Kidney (tissue), 14 donors: ENCODE data around the gene PLD6. TPM values are rescaled to one million over a fixed set of nuclear protein-coding genes. Genes with fewer than 3 reads are reported as not detected.
A peak's percentile ranks its signal among the peaks of the same experiment; 100 is the strongest.

Experiments used
- DNase-seq, 5 donors: peaks; one replicate each; pipeline ENCODE4 v3.0.0-alpha.2; 2013 to 2020
- FAIRE-seq: peaks from 2 replicates; lab custom pipeline; 2012; peaks lifted over from hg19 to GRCh38; lab: Jason Lieb, UNC
- H3K27ac ChIP-seq, 2 donors: one replicate each; pipeline ENCODE4 v1.7.0; 2013; ENCODE audit warnings: low read depth in 2 of 2, low read length in 2 of 2, inconsistent platforms in 1 of 2
- H3K27me3 ChIP-seq: one replicate; pipeline ENCODE4 v1.7.1; 2013; ENCODE audit warnings: low read length, inconsistent platforms; ENCODE audit not compliant: control insufficient read depth, insufficient read depth
- H3K36me3 ChIP-seq, 3 donors: one replicate each; pipeline versions ENCODE4 v1.7.0 to v1.7.1; 2013; ENCODE audit warnings: low read length in 3 of 3, control low read depth in 1 of 3, inconsistent platforms in 1 of 3; ENCODE audit not compliant: insufficient read depth in 3 of 3, control insufficient read depth in 2 of 3
- H3K4me1 ChIP-seq, 3 donors: one replicate each; pipeline versions ENCODE4 v1.7.0 to v1.7.1; 2013; ENCODE audit warnings: low read length in 3 of 3, inconsistent platforms in 1 of 3, low read depth in 1 of 3; ENCODE audit not compliant: control insufficient read depth in 2 of 3, insufficient read depth in 2 of 3
- H3K4me3 ChIP-seq, 3 donors: one replicate each; pipeline versions ENCODE4 v1.7.0 to v1.8.1; 2013; ENCODE audit warnings: low read length in 3 of 3, control low read depth in 1 of 3, inconsistent platforms in 1 of 3
- H3K9ac ChIP-seq, 3 donors: one replicate each; pipeline versions ENCODE4 v1.7.0 to v1.7.1; 2013; ENCODE audit warnings: low read length in 3 of 3, control low read depth in 1 of 3, inconsistent platforms in 1 of 3
- H3K9me3 ChIP-seq, 3 donors: one replicate each; pipeline versions ENCODE4 v1.7.0 to v1.7.1; 2013; ENCODE audit warnings: low read length in 3 of 3, control low read depth in 1 of 3, inconsistent platforms in 1 of 3; ENCODE audit not compliant: control insufficient read depth in 2 of 3, insufficient read depth in 1 of 3
- intact Hi-C: fragments of 100-400 bp; cut with DNase I; formaldehyde crosslinking; loops from one replicate; pipeline ENCODE4 v1.11.1; 2022
- polyA plus RNA-seq: library from polyadenylated mRNA; stranded (reverse); fragments of 350-450 nt; fragmentation: Illumina TruSeq; extraction: RNeasy Lipid Tissue Mini Kit (QIAGEN cat#74804); gene quantifications from one replicate; pipeline ENCODE4 v1.2.3, GENCODE V29; 2014; ENCODE audit warnings: low read depth, low replicate concordance; ENCODE audit not compliant: insufficient read depth
- total RNA-seq: library from RNA; stranded (reverse); fragmentation: NEBNext Ultra II Directional; extraction: Animal tissue kit (Norgen Biotek cat#: 25700); gene quantifications from one replicate; pipeline ENCODE4 v1.2.1, GENCODE V29; 2021
- TF ChIP-seq, protein P1 (sequence below): IDR thresholded peaks from 3 replicates; pipeline ENCODE4 v1.5.1; 2012; ENCODE audit warnings: mild to moderate bottlenecking, moderate library complexity, borderline replicate concordance; ENCODE audit not compliant: insufficient read depth; ENCODE audit errors: extremely low read depth
- donor health status: control.
- donor health status: control.
- donor health status: control.
- donor health status: control.
- donor health status: control.
- donor health status: DM: yes; HTN: yes; CAD: no.
- donor health status: Normal renal cell carcinoma (clear cell type).

The PLD6 gene
- total and polyA plus RNA-seq, 2 donors from 2014 or later = 2.9 to 3.7 TPM

- intact Hi-C loops = no loop called here
- Histone ChIP-seq H3K36me3 (peaks cover 6 to 83% (median 61%) of the 10 kb centered on the region in 3 donors), H3K4me3 (no peak overlapping the region), H3K9me3 (no peaks in the 10 kb centered on the region), H3K9ac (no peak overlapping the region), H3K4me1 (peaks cover 0 to 4% (median 0%) of the 10 kb centered on the region in 3 donors), H3K27ac (no peak overlapping the region), H3K27me3 (no peaks in the 10 kb centered on the region)
- no peak for FAIRE-seq
- TF ChIP-seq, protein P1, sequence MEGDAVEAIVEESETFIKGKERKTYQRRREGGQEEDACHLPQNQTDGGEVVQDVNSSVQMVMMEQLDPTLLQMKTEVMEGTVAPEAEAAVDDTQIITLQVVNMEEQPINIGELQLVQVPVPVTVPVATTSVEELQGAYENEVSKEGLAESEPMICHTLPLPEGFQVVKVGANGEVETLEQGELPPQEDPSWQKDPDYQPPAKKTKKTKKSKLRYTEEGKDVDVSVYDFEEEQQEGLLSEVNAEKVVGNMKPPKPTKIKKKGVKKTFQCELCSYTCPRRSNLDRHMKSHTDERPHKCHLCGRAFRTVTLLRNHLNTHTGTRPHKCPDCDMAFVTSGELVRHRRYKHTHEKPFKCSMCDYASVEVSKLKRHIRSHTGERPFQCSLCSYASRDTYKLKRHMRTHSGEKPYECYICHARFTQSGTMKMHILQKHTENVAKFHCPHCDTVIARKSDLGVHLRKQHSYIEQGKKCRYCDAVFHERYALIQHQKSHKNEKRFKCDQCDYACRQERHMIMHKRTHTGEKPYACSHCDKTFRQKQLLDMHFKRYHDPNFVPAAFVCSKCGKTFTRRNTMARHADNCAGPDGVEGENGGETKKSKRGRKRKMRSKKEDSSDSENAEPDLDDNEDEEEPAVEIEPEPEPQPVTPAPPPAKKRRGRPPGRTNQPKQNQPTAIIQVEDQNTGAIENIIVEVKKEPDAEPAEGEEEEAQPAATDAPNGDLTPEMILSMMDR = no peak
- DNase-seq = no peak
Observed at GRCh38 chr17:17177176-17177575, 29.0 kb downstream of the PLD6 start.

DNA sequence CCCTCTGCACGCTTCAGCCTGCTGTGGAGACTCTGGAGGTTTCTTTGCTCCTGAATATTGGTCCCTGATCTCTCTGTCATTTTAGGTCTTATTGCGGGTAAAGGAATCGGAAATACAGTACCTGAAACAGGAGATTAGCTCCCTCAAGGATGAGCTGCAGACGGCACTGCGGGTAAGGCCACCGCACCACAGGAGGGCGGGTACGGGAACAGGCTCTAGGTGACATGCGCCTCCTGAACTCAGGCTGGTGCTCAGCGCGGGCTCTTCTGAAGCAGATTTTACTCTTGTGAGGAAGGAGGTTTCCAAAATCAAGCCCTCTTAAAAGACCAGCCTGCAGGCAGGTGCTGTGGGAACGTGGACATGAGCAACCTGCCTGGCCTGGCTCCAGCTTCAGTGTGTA is 29.8 kb downstream of the PLD6 start:
- no peaks in the 10 kb centered on the region for H3K27me3 ChIP-seq
- FAIRE-seq (no peak), DNase-seq (no peak)
- peaks cover 6 to 86% (median 59%) of the 10 kb centered on the region in 3 donors for H3K36me3 ChIP-seq
- TF ChIP-seq, protein P1 = no peak
- H3K27ac ChIP-seq = no peak overlapping the region
- intact Hi-C loops = no loop called here
- H3K9ac ChIP-seq = no peak overlapping the region
- H3K4me3 ChIP-seq = no peak overlapping the region
- peaks cover 0 to 7% (median 0%) of the 10 kb centered on the region in 3 donors for H3K4me1 ChIP-seq
- H3K9me3 ChIP-seq = no peaks in the 10 kb centered on the region

DNA sequence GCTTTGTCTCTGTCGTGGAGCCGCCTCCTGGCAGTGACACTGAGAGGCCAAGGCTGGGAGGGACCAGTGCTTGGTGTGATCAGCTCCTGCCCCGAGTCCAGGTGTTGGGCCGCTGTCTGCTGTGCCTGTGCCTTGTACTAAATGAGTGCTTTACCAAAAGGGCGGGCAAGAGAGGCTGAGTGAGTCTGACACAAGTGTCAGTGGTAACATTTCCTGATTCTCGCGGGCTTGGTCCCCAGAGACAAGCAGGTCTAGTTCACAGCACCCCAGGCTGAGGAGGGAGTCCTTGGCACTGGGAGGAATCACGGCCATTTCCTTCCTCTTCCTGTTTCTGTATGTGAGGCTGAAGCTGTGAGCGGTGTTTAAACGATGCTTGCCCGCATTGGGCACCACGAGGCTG is 30.2 kb downstream of the PLD6 start:
- peaks cover 6 to 88% (median 57%) of the 10 kb centered on the region in 3 donors for H3K36me3 ChIP-seq
- TF ChIP-seq, protein P1 = no peak
- no peak overlapping the region for H3K27ac ChIP-seq
- FAIRE-seq (no peak), DNase-seq (no peak)
- H3K4me3 ChIP-seq = no peak overlapping the region
- no peaks in the 10 kb centered on the region for H3K9me3 ChIP-seq
- no peak overlapping the region for H3K9ac ChIP-seq
- intact Hi-C loops = no loop called here
- no peaks in the 10 kb centered on the region for H3K27me3 ChIP-seq
- H3K4me1 ChIP-seq = peaks cover 0 to 7% (median 0%) of the 10 kb centered on the region in 3 donors

DNA sequence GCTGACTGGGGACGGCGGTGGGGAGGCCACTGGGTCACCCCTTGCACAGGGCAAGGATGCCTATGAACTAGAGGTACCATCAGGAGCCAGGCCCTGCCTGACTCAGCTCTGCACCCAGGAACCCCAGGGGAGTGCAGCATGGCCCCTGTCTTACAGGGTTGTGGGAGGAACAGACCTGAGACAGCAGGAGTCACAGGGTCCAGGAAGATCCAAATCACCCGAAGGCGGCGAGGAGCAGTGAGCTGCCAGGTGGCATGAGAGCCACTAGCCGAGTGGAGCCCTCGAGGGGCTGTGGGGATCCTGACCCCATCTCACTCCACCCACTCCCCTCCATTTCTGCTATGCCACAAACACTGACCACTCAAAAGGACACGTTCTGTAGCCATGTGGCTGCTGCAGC is 30.8 kb downstream of the PLD6 start:
- intact Hi-C loops = no loop called here

More for the DNA sequence above, 30.8 kb downstream of the PLD6 start:
- Histone ChIP-seq H3K9ac (no peak overlapping the region), H3K27ac (no peak overlapping the region), H3K4me1 (peaks cover 0 to 7% (median 0%) of the 10 kb centered on the region in 3 donors), H3K4me3 (no peak overlapping the region), H3K27me3 (no peaks in the 10 kb centered on the region), H3K9me3 (no peaks in the 10 kb centered on the region), H3K36me3 (peaks cover 6 to 86% (median 51%) of the 10 kb centered on the region in 3 donors)
- DNase-seq (peak in 1 of 5 donors; percentile 40), FAIRE-seq (no peak)
- TF ChIP-seq, protein P1 = no peak
